NCI-H446 treated with DMSO at 0.1 percent for 48 hours (cell line): Measurements from ENCODE around the gene PLD5.

Experiments
- DNase-seq: peaks from one replicate; lab custom pipeline; 2025; lab: John Stamatoyannopoulos, UW

PLD5 gene

DNA sequence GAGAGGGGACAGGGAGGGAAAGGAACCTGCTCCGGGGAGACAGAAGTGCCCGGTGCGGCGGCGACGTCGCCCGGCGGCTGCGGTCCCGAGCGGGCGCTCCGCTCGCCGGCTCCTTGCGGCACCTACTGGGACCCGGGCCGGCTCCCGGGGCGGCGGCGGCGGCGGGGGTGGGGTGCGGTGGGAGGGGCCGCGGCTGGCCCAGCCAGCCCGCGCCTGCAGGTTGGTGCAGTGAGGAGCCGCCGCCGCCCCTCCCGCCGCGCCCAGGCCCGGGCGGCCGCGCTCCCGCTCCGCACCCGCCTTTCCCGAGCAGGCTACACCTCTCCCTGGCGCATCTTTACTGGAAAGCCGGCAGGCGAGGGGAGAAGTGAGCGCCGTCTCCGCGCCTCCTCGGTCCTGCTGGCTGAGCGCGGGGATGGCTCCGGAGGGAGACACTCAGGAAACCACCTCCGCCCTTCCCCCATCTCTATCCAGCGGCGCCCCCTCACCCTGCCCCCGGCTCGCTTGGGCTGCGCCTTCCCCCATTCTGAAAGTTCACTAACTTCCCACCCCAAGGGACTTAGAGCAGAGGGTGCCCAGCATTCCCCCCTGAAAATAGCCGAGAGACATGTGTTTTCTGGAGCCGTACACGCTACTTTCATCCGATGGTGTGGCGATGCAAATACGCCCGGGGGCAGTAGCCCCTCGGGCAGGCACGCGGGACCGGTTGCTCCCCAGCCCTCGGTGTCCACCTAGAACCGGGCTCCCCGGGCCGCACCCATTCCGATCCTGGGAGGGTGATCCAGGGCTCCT is at the start of gene PLD5:
PLD5 (minus strand) TSS at position 127 of the 789 bp plus-strand sequence.
- peak; percentile 41 for DNase-seq

DNA sequence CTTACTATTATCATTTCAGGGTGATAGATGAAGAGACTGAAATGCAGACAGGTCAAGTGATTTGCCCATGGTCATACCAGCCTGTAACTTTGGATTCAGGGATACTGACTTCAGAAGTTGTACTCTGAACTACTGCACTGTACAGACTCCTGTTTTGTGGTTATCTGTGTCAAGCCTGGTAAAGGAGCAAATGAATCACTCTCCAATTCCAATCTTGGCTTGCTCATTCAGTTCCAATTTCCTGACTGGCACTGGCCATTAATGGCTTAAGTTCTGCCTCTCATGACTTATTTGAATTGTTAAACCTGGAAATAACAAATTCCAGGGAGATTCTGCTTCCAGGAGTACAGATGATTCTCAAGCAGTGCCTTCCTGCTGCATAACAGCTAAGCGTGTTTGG is 45.4 kb upstream of the PLD5 start:
- DNase-seq = no peak

GRCh38 chr1:242568666-242569065 is 44.2 kb upstream of the PLD5 start:
- no peak for DNase-seq

DNA sequence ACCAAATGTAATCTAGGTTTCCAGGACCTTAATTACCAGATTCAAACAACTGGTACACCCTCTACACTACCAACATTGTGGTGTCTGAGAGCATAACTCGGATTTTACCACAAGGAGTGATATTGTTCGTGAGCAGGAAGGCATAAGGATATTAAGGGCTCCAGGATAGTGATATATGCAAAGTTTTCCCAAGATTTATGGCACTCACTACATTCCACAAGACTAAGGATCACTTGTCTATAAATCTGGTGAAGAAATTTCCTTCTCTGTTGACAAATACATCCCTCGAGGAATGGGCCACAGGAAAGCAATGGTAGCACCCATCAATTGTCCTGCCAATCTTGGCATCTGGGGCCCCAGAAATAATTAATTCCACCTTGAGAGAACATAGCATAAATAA is 43.1 kb upstream of the PLD5 start:
- DNase-seq = no peak

GRCh38 chr1:242556759-242557158 is 32.3 kb upstream of the PLD5 start:
- no peak for DNase-seq

- DNase-seq = no peak
These were observed 31.8 kb upstream of the PLD5 start for GRCh38 chr1:242556276-242556675.

GRCh38 chr1:242554577-242554976 is 30.1 kb upstream of the PLD5 start:
- no peak for DNase-seq

GRCh38 chr1:242546849-242547729 is 22.6 kb upstream of the PLD5 start:
- no peak for DNase-seq

DNA sequence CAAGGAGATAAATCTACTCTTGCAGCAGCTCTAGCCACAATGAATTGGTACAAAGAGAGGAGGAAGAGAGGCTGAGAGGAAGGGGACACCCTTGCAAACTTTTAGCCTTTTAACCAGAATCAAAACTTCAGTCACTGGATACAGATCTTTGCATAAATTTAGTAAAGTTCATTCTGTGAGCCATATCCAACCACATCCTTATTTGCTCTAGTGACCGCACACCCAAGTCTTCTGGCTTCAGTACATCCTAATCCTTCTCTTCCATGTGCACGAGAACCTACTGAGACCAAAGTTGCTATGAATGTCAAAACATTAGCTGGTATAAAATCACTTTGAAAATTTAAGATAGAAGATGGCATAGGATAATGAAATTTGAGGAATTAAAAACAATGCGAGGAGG is 21.9 kb upstream of the PLD5 start:
- DNase-seq = no peak

DNA sequence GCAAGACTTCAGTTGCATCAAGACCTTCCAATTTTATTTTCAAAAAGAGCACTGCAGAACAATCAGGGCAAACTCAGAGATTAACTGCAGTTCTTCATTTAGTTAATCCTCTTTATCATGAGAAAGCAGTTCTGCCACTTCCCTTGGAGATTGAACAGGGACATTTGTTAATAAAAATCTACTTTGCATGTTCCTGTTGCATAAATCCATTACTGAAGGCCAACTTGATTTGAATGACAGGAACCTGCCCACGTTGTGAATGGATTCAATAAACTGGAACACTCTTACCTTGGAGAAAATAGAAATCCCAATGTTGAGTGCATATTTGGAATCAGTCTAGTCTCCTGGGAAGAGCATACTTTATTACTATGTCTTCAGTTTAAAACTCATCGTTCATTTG is 19.6 kb upstream of the PLD5 start:
- DNase-seq = no peak

- no peak for DNase-seq
These were observed 17.8 kb upstream of the PLD5 start for GRCh38 chr1:242542271-242542670.

- no peak for DNase-seq
These were observed 11.5 kb upstream of the PLD5 start for GRCh38 chr1:242535986-242536385.

DNA sequence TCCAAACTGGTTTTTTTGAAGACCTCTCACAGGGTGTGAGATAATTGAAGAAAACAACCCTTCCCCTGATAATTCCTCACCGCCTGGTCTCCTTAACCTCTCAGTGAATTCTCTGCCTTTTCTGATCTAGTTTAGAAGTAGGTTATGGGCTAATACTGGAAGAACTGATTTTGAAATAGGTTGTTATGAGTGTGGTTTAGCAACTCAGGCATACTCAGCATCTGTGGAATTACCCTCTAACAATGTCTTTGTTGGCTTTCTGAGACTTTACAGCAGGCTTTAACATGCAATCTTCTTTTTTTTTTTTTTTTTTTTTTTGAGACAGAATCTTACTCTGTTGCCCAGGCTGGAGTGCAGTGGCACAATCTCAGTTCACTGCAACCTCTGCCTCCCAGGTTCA is 10.3 kb upstream of the PLD5 start:
- DNase-seq = no peak

DNA sequence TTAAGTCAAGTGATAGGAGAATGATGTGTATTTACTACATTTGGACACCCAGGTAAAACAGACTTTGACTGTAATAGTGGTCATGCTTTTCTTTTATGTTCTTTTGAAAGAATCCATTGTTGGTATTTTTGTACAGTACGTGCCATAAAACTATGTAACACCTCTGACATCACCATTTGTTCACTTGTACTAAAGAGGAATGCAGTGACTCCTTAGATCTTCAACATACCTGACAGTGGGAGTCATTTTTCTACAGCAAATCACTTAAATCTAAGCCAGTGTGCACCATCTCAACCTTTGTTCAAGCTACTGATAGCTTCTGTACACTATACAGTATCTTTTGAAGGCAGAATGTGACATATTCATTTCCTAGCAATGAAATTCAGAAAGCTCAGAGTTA is 6.3 kb upstream of the PLD5 start:
- no peak for DNase-seq

DNA sequence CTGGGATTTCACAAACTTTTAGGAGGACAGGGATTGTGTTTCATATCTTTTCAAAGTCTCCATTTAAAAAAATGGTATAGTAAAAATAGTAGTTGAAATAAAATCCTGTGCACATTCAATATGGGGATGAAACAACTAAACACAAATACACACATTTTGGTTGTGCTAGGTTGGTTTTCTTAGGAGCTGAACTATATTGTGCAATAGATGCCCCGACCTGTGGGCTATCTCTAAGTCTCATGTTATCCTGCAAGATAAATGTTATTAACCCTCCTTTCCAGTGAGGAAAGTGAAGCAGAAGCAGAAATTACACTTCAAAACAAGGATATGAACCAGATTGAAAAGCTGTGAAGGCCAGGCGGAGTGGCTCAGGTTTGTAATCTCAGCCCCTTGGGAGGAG is 1.3 kb upstream of the PLD5 start:
- DNase-seq = no peak

- DNase-seq = no peak
These were observed 844 bp upstream of the PLD5 start for GRCh38 chr1:242525360-242525722.

DNA sequence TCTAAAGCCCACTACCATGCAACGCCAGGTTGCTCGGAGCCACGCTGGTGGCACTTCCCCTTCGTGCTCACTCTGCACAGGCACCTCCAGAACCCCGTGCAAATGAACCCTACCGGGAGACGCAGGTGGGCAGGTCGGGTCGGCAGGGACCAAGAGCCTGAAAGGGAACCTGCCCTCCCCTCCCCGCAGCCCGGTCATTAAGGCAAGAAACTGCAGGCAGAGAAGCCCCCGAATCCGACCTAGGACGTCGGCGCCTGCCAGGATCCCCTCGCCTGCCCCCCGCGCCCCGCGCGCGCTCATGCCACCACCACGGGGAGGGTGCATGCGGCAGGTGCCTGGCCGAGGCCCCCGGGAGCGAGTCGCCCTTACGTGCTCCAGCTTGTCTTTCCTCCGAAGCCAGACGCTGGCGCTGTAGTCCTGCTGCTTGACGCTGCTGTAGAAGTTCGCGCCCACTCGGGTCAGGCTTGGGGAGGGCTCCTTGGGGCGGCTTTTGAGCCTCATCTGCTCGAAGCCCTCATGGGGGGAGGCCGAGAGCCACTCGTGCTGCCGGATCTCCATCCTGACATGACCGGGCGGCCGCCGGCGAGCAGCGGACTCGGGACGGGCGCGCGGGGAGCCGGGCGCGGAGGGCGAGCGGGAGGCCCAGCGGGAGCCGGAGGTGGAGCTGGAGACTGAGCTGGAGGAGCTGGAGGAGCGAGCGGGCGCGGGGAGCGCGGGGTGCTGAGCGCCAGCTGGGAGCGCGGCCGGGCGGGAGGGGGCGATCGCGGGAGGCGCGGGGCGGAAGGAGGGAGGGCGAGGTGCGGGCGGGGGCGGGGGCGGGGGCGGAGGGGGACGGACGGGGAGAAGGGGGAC is 552 bp downstream of the PLD5 start:
- peak; percentile 62 for DNase-seq

GRCh38 chr1:242522996-242523718 is 1.3 kb downstream of the PLD5 start:
- no peak for DNase-seq

DNA sequence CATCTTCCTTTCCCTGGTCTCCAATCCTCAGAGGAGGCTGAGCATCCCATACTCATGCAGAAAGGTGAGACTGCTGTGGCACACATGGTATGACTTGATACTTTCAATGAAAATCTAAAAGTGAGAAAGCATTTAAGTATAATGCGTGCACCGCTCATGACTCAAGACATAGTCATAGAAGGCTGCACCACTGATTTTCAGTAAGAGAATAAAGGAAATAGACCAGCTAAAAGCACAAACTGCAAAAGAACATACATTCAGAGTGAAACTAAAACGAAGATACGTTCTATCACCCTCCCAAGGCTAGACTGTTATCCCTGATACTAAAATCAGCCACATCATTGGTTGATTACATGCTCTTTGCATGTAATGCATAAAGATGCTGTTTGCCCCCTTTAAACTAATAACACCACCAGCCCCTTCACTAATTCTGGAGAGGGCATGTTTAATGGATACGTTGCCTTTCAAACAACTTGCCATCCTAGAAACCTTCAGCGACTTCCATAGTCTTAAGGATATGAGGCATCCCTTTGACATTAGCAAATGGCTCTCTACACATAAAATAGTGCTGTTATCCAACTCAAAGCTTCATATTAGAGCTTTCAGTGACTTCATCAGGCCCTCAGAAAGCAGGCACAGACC is 2.1 kb downstream of the PLD5 start:
- no peak for DNase-seq

DNA sequence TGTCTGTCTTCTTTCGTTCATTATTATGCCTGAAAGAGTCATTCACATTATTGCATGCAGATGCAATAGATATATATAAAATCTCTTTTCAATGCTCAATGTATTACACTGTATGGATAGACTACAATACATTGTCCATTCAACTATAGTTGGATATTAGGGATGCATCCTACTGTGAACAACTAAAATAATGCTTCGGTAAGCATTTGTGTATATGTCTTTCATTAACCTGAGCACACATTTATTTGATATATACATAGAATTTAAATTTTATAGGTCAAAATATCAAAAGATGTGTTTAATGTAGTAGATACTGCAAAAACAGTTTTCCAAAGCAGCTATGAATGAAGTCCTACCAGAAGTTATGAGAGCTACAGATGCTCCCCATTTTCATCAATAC is 8.9 kb downstream of the PLD5 start:
- no peak for DNase-seq

DNA sequence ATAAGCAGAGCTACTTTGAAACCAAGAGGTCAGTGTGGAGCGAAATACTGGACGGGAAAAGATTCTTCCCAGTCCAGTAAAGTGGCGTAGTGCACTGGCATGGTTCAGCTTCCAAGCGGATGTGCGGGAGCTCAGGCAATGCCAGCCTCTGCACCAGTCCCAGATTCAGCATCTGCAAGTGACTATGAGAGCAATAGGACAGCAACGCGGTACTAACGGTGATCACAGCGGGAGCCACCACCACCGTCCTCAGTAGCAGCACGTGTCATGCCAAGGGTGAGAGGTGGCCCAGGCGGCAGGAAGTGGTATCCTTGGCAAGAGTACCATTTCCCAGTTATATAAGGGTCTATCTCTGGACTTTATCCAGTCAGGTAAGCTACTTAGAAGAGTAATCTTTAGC is 17.8 kb downstream of the PLD5 start:
- DNase-seq = no peak
